GM19099 (cell line): ENCODE measurements around the gene KCNQ1.

Experiments used
- POLR2A ChIP-seq: IDR thresholded peaks from 3 replicates; pipeline ENCODE4 v1.6.1; 2011; ENCODE audit warnings: low read depth; ENCODE audit not compliant: insufficient read length; ENCODE audit errors: extremely low read depth

The KCNQ1 gene

DNA sequence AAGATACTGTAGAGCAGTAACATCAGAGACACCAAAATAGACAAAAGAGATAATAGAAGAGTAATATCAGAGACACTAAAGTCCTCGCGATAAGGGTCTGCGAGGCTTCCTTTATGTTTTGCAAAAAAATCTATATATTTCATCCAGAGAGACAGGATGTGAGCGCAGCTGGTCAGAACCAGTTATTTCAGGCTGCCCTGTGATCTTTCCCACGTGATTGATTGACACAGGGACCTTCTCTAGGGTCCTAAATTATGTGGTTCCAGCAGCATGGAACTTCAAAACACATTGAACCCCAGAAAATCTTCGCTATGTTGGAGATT, 118.0 kb downstream of the KCNQ1 start:
- no peak for TF ChIP-seq POLR2A

DNA sequence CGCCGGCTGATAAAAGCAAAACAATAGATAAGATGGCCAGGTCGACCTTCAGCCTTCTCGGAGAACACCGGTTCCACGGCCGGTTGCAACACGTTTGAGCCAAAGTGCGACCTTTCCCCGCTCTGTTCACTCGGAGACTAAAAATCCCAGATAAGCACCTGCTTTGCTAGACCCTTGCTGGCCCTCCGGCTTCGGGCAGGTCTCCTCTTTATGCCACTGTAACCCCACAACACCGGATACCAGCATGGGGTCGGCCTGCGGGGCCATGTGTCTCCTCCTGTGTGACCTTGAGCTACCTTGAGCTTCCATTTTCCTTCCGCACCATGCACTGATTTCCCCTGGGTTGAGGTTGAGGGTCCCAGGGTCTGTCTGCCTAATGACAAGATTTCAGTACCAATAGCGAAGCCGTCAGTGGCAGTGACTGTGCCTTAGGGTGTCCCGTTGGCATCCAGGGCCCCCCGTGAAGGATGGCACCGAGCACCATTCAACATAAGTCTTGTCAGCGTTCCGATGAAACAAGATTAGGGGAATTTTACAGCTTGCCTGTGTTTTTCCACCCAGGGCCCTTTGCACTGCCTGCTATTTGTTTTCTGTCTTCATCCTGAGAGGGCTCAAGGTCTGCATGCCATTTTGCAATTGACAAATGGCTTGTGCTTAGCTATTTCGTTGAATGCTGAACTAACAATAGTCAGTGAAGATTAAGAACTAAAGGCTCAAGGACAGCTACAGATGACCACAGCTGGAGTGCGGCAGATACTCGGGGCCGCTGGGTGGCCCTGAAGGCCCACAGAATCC, 118.6 kb downstream of the KCNQ1 start:
- TF ChIP-seq POLR2A: no peak

DNA sequence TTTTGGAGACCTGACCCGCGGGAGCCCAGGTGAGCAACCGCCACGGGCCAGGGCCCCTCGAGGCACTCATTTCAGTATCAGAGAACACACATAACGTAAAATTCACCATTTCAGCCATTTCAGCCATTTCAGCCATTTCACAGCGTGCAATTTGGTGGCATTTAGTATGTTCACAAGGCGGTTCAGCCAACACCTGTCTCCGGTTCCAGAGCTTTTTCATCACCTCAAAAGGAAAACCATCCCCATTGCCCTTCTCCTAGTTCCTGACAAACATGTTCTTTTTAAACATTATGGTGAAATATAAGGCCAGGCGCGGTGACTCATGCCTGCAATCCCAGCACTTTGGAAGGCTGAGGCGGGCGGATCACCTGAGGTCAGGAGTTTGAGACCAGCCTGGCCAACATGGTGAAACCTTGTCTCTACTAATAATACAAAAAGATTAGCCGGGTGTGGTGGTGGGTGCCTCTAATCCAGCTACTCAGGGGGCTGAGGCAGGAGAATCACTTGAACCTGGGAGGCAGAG, 119.3 kb downstream of the KCNQ1 start:
- TF ChIP-seq POLR2A: no peak

DNA sequence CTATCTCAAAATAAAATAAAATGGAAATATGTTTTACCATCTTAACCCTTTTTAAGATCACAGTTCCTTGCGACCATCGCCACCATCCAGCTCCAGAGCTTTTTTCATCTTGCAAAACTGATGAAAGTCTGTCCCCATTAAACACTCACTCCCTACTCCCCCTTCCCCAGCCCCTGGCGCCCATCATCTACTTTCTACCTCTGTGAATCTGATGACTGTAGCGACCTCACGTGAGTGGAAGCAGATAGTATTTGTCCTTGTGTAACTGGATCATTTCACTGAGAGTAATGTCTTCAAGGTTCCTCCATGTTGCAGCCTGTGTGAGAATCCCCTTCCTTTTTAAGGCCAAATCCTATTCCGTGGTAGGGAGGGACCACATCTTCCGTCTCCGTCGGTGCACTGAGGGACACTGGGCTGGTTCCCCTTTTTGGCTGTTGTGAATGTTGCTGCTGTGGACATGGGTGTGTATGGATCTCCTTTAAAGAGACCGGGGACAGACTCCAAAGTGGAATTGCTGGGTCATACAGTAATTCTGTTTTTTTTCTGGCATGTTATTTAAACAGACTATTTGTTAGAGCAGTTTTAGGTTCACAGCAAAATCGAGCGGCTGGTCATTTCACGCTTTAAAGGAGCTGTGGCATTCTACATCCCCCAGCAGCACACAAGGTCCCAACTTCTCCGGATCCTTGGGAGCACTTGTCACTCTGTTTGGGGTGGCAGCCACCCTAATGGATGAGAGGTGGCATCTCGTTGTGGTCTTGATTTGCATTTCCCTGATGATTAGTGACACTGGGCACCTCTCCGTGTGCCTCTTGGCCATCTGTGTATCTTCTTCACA, 120.0 kb downstream of the KCNQ1 start:
- TF ChIP-seq POLR2A: no peak

DNA sequence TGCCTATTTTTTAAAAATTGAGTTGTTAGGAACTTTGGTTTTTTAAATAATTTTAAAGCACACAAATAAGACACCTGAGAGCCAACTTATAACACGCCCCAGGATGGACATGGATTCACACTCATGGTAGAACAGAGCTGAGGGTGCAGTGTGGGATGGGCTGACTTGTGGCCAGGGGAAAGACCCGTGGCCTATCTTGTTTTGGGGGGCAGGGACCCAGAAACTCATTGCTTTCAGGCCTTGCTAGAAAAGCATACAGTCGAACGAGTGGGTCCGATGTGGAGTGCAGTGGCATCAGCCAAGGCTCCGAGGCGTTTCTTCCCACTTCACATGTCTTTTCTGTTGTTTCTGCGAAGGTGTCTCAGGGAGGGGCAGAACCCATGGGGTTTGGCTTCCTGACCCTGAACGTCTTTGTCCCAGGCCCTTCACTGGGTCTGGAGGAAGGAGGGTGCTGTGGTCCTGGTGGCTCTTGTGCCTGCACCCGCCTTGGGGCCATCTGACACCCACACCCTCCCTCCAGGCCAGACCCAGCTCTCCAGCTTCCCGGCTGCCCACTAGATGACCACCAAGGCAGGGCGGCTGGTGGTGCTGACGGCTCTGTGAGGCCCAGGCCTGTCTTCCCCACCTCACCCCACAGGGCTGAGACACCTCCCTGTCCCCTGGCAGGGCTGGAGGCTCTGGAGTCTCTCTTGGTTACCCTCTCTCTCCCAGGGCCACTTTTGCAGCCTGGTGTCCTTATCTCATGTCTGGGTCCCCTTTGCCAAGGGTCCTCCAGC, 120.8 kb downstream of the KCNQ1 start:
- no peak for TF ChIP-seq POLR2A

DNA sequence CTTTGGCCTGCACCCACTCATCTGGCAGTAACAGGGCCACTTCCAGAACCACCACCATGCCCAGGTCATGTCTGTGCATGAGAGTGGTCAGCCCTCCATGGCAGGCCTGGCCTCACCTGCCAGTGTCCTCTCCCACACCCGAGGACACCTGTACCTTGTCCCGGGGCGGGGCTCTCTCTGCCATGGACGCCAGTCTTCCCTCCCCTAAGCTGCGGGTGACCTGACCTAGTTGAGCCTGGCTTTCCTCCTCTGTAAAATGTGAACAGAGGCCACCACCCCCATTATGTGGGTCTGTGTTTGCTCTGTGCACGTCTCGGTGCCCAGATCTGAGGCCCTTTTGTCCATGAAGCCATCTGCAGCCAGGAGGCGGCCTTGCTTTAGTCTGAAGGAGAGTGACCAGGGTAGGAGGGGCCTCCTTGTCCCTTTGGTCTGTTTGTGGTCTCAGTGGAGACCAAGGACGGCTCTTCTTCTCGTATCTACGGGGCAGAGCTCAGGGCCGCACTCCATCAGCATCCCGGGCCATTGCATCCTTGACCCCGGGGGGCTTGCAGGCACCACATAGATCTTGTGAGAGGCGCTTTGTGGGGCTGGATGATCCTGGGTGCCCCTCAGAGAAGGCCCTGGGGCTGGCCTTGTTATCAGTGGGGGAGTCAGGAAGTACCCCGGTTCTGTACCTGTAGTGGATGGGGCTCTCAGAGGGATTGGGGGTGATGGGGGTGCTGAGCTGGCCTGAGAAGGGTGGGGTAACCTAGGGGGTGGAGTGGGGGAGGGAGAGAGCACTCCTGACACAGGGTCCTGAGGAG, 121.6 kb downstream of the KCNQ1 start:
- no peak for TF ChIP-seq POLR2A

DNA sequence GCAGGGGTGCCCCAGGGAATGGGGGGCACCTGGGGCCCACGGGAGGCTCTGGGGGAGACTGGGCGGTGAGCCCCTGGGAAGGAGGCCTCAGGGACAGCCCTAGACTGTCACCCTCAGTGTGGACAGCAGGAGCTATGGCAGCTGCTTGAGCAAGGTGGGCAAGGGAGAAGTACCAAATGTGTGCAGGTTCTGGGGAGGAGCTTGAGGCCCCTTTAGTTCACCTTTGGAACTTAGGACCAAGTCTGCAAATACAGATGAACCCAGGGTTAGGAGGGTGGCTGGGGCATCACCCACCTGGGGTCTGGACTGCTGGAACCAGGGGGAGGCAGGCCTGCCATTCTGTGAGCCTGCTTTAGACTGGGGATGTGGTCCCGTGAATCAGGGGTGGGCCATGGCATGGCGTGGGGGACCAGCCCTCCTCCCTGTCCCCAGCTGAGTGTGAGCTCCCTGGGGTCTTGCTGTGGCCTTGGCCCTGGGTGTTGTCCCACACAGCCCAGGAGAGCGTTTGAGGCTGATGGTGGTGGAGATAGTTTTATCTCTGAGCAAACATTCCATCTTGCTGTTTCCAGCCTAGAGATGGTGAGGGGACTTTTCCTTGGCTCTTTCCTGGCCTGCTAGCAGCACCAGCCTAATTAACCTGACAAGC, 122.3 kb downstream of the KCNQ1 start:
- no peak for TF ChIP-seq POLR2A

DNA sequence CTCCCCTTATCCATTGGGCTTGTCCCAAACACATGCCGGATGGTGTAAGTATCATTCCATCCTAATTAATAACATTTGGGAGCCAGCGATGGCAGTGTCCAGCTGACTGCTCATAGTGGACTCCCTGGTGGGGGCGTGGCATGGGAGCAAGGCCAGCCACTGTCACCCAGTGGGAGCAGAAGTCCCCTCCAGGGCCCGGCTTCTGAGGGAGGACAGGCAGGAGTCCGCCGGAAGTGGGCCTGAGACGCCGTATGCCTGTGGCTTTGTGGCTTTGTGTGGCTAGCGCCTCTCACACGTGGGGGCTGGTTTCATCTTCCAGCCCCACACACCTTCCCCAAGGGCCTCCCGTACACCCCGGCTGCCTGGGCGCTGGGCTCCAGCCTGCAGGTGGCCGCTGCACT, 124.5 kb downstream of the KCNQ1 start:
- no peak for TF ChIP-seq POLR2A

DNA sequence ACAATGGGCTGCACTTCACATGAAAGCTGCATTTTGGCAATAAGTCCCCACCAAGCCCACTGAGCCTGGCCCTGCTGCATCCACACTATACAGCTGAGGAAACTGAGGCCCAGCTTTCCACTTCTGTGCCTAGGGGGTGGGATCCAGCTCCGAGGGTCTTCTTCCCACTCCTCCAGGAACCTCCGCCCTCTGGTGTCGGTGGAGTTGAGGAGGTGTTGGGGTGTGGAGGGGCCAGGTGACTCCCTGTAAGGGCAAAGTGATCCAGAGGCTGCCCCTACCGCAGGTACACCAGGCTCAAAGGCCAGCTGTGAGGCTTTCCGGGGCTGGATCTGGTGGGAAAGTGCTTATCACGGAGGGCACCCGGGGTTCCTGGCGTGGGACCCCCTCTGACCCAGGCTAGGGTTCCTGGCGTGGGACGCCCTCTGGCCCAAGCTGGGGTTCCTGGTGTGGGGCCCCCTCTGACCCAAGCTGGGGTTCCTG, 125.0 kb downstream of the KCNQ1 start:
- no peak for TF ChIP-seq POLR2A

DNA sequence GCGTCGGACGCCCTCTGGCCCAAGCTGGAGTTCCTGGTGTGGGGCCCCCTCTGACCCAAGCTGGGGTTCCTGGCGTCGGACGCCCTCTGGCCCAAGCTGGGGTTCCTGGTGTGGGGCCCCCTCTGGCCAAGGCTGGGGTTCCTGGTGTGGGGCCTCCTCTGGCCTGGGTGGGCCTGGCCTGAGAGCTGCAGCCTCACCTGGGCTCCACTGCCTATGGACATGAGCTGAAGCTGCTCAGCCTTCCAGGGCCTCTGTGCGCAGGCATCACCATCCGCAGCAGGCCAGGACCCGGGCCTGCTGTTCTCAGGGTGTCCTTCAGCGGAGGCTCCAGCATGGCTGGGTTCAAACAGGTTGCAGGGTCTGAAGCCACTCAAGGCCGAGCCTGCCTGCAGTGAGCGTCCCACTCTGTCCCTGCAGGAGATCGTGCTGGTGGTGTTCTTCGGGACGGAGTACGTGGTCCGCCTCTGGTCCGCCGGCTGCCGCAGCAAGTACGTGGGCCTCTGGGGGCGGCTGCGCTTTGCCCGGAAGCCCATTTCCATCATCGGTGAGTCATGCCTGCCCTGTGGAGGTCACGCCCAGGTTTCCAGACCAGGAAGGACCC, 125.5 kb downstream of the KCNQ1 start:
- TF ChIP-seq POLR2A: no peak

DNA sequence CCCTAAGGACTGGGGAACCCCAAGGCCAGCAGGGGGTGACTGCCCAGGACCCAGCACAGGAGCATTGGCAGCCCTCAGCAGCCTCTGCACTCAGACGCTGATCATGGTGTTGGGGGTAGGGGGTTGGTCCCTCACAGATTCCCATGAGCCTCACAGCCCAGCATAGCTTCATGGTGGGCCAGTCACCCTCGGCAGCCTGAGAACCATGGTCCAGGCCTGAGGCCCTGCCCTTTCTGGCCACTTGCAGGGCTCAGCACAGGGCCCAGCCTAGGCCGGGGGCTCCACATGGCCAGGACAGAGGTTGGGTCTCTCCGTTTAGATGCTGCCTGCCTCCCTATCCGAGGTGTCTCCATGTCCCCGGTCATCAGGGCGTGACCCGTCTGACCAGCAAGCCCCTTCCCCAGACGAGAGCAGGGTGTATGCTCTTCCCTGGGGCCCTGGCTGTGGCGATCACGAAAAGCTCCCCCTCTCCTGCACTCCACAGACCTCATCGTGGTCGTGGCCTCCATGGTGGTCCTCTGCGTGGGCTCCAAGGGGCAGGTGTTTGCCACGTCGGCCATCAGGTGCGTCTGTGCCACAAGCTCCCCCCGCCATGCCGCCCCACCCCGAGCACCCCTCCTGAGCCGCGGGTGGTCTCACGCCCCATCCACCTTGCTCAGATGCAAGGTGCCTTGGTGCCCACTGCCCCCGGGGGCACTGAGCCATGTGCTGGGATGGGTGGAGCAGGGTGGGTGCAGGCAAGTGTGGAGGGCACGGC, 126.2 kb downstream of the KCNQ1 start:
- no peak for TF ChIP-seq POLR2A

DNA sequence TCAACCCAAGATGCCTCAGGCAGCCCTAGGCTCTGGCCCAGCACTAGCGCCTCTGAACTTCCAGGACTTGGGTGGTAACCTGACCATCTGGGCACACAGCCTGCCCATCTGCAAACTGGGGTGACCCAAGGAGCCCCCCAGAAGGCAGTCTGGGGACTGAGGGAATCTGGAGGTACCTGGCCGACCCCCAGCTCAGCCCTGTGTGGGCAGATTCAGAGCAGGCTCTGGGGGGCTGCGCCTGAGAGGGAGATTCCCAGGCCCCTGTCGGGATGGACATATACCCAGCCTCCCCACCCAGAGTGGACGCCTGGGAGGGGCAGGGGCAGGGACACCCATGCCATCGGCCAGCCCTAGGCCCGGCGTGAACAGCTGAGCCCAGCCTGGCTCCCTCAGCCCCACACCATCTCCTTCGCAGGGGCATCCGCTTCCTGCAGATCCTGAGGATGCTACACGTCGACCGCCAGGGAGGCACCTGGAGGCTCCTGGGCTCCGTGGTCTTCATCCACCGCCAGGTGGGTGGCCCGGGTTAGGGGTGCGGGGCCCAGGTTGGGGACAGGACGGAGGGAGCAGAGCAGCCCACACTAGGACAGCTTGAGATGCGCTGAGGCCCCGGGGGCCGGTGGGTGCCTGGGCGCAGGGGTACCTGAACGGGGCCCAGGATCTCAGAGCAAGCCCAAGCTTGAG, 126.9 kb downstream of the KCNQ1 start:
- TF ChIP-seq POLR2A: no peak

DNA sequence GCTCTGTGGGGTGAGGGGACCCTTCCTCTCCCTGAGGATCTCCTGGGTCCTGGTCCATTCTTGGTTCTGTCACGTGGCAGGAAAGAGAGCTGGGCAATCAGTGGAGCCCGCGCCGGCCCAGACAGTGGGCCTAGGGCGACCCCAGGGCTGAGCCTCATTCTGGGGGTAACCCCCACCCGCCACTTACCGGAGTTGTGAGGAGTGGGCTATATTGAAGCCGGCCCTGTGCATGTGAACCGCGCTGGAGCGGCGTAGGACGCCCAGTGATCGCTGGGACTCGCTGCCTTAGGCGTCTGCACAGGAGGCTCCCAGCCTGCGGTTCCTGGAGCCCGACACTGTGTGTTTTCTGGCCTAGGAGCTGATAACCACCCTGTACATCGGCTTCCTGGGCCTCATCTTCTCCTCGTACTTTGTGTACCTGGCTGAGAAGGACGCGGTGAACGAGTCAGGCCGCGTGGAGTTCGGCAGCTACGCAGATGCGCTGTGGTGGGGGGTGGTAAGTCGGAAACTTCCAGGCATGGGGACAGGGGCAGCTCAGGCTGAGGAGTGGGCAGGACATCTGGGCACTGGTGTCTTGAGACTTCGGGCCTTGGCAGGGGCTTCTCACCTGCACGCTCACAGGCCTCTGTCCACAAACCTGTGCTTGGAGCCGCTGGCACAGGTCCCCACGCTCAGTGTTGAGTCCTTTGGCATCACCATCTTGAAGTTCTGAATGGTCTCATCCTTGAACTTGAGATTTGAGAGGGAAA, 127.9 kb downstream of the KCNQ1 start:
- TF ChIP-seq POLR2A: no peak
